ENCODE data around the gene SMIM38.

- TF ChIP-seq CTCF (conservative IDR thresholded peaks at IDR 0.05; ENCODE audit: low read depth in 2 of 2) (no peak), CREB1 (CRISPR knock-in tag; IDR thresholded peaks at IDR 0.05; ENCODE audit: low read depth) (no peak)
Observed at GRCh38 chr11:69165775-69166174, 10.0 kb downstream of the SMIM38 start.

All from GM23338 (cell line).